PC-3 (cell line): ENCODE measurements around the gene EXOC7. TPM values are rescaled to one million over a fixed set of nuclear protein-coding genes. Genes with fewer than 3 reads are reported as not detected.

Experiments
- ATAC-seq: fragments of 200-7000 bp; cut with Tn5 transposase; 2 replicates; pipeline ENCODE4 v1.9.1; 2020; ENCODE audit warnings: mild to moderate bottlenecking, moderate library complexity
- BruUV-seq: library from RNA; stranded (reverse); fragments of 400-500 nt; replicated peaks from 2 replicates; lab custom pipeline; 2021; lab: Mats Ljungman, UMichigan
- CTCF ChIA-PET: fragments of 300-600 bp; sonication (Branson Sonifier 250); formaldehyde crosslinking; loops from one replicate; lab custom pipeline; 2022; ENCODE audit warnings: antibody characterized with exemption; lab: Charles Lee
- POLR2A ChIA-PET: fragments of 300-600 bp; sonication (Branson Sonifier 250); formaldehyde crosslinking; loops from one replicate; lab custom pipeline; 2022; ENCODE audit warnings: antibody characterized with exemption; ENCODE audit not compliant: unreplicated experiment; lab: Charles Lee
- DNase-seq: peaks from one replicate; pipeline ENCODE4 v3.0.0-alpha.2; 2015
- H2AFZ ChIP-seq: fragments of 300-600 bp; sonication (generic); 2 replicates; pipeline ENCODE4 v1.6.0; 2016; ENCODE audit warnings: antibody characterized with exemption, low read length
- H3F3A ChIP-seq: fragments of 300-600 bp; sonication (generic); one replicate; pipeline ENCODE4 v1.6.0; 2017; ENCODE audit warnings: antibody characterized with exemption, low read length, control low read depth, mild to moderate bottlenecking; ENCODE audit not compliant: unreplicated experiment
- H3K27ac ChIP-seq: fragments of 300-600 bp; sonication (generic); 2 replicates; pipeline ENCODE4 v1.5.1; 2016; ENCODE audit warnings: mild to moderate bottlenecking, low read length
- H3K27me3 ChIP-seq: fragments of 300-600 bp; sonication (generic); 2 replicates; pipeline ENCODE4 v1.6.1; 2016; ENCODE audit warnings: low read length, mixed read lengths
- H3K36me3 ChIP-seq: fragments of 300-600 bp; sonication (generic); 2 replicates; pipeline ENCODE4 v1.6.1; 2016; ENCODE audit warnings: low read depth, mixed run types, low read length, mixed read lengths
- H3K4me1 ChIP-seq: fragments of 300-600 bp; sonication (generic); 2 replicates; pipeline ENCODE4 v1.5.1; 2016; ENCODE audit warnings: low read length; ENCODE audit not compliant: insufficient read depth
- H3K4me2 ChIP-seq: fragments of 300-600 bp; sonication (generic); 2 replicates; pipeline ENCODE4 v1.6.0; 2016; ENCODE audit warnings: low read length
- H3K4me3 ChIP-seq: fragments of 300-600 bp; sonication (generic); 2 replicates; pipeline ENCODE4 v1.5.1; 2016; ENCODE audit warnings: mild to moderate bottlenecking, low read length, mixed read lengths
- H3K79me2 ChIP-seq: fragments of 300-600 bp; sonication (generic); 2 replicates; pipeline ENCODE4 v1.6.1; 2017; ENCODE audit warnings: low read length, mixed read lengths
- H3K9ac ChIP-seq: fragments of 300-600 bp; sonication (generic); 2 replicates; pipeline ENCODE4 v1.6.0; 2016; ENCODE audit warnings: mild to moderate bottlenecking, low read length
- H3K9me2 ChIP-seq: fragments of 300-600 bp; sonication (generic); replicated peaks from 2 replicates; pipeline ENCODE4 v1.6.1; 2016; ENCODE audit warnings: mixed run types, low read length, mixed read lengths
- H3K9me3 ChIP-seq: fragments of 300-600 bp; sonication (generic); 2 replicates; pipeline ENCODE4 v1.6.1; 2016; ENCODE audit warnings: low read length, mixed read lengths
- H4K20me1 ChIP-seq: fragments of 300-600 bp; sonication (generic); 2 replicates; pipeline ENCODE4 v1.6.1; 2016; ENCODE audit warnings: low read length, mixed read lengths
- CTCF ChIP-seq: fragments of 300-600 bp; sonication (generic); conservative IDR thresholded peaks from 2 replicates; pipeline ENCODE4 v1.5.1; 2017; ENCODE audit warnings: antibody characterized with exemption, low read depth, mild to moderate bottlenecking, low read length
- EZH2 ChIP-seq: fragments of 300-600 bp; sonication (generic); IDR thresholded peaks from one replicate; pipeline ENCODE4 v1.6.1; 2017; ENCODE audit warnings: antibody characterized with exemption, mild to moderate bottlenecking, low read length; ENCODE audit not compliant: unreplicated experiment
- EZH2phosphoT487 ChIP-seq: fragments of 300-600 bp; sonication (generic); IDR thresholded peaks from 2 replicates; pipeline ENCODE4 v1.6.1; 2018; ENCODE audit warnings: mild to moderate bottlenecking, antibody characterized with exemption, low read length, borderline replicate concordance
- intact Hi-C: fragments of 100-400 bp; cut with micrococcal nuclease; formaldehyde crosslinking; loops from 2 replicates; pipeline ENCODE4 v1.9.0; 2023
- microRNA-seq: library from miRNA; unstranded; fragments of <30 nt; microRNA quantifications from one replicate; pipeline ENCODE4 v1.1.0, GENCODE V29; 2020; ENCODE audit not compliant: unreplicated experiment
- total RNA-seq: library from RNA; depleted of rRNA; stranded (reverse); fragments of >200 nt; gene quantifications from 2 replicates; pipeline ENCODE4 v1.2.3, GENCODE V29; 2014; rRNA removed

The EXOC7 gene
- total RNA-seq, 1 experiment from 2014 or later: 153 TPM

GRCh38 chr17:76033139-76033538 lies 70.4 kb downstream of the EXOC7 start:
- H3K27me3 ChIP-seq: no peaks in the 10 kb centered on the region
- no peak overlapping the region for H2AFZ ChIP-seq
- H3K4me1 ChIP-seq: no peaks in the 10 kb centered on the region
- no peak overlapping the region for H3K4me2 ChIP-seq
- H3K79me2 ChIP-seq: no peaks in the 10 kb centered on the region
- POLR2A ChIA-PET: no interaction called here
- DNase-seq (no peak), ATAC-seq (no peak)
- H3K4me3 ChIP-seq: no peak overlapping the region
- H3K9me2 ChIP-seq: no peaks in the 10 kb centered on the region
- no peak for TF ChIP-seq EZH2phosphoT487
- BruUV-seq: no TSS peak
- H3K27ac ChIP-seq: no peak overlapping the region
- H3K9ac ChIP-seq: no peak overlapping the region
- H4K20me1 ChIP-seq: no peaks in the 10 kb centered on the region
- CTCF ChIA-PET: interaction anchor here (1.2 kb wide), 1 partner anchor 19 kb away, joined by 4 read pairs; no protein-coding TSS in a partner anchor
- no peaks in the 10 kb centered on the region for H3K9me3 ChIP-seq
- no peaks in the 10 kb centered on the region for H3F3A ChIP-seq
- intact Hi-C loops: no loop called here
- no peaks in the 10 kb centered on the region for H3K36me3 ChIP-seq

DNA sequence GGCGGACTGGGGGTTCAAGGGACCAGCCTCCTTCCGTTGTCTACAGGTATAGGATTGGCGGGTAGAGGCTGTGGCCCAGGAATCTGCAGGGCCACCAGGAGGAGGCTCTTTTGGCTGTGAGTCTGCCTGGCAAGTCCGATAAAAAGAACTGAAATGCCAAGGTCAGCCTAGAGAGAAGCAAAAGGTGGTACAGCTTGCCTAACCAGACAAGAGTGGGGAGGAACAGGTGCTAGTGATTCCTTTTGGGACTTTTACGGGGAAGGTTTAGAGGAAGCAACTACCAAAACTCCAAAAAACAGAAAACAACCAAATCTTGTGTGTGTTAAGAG lies 70.8 kb downstream of the EXOC7 start:
- Histone ChIP-seq H4K20me1 (no peaks in the 10 kb centered on the region), H3K27me3 (no peaks in the 10 kb centered on the region), H3K9me2 (no peaks in the 10 kb centered on the region), H3K79me2 (no peaks in the 10 kb centered on the region), H3K27ac (no peak overlapping the region), H3K4me2 (no peak overlapping the region), H3K36me3 (no peaks in the 10 kb centered on the region), H3K4me3 (no peak overlapping the region), H3K4me1 (peaks cover under 1% of the 10 kb centered on the region), H3K9ac (no peak overlapping the region), H2AFZ (no peak overlapping the region), H3F3A (no peaks in the 10 kb centered on the region), H3K9me3 (no peaks in the 10 kb centered on the region)
- intact Hi-C loops: no loop called here
- ChIA-PET CTCF (interaction anchor here (1.2 kb wide), 1 partner anchor 18 kb away, joined by 4 read pairs; no protein-coding TSS in a partner anchor), POLR2A (no interaction called here)
- TF ChIP-seq EZH2 (no peak), CTCF (no peak), EZH2phosphoT487 (no peak)
- no TSS peak for BruUV-seq
- DNase-seq (no peak), ATAC-seq (no peak)

GRCh38 chr17:76032073-76032779 lies 71.4 kb downstream of the EXOC7 start:
- intact Hi-C loops: no loop called here
- no TSS peak for BruUV-seq
- no peaks in the 10 kb centered on the region for H3K9me2 ChIP-seq

More at GRCh38 chr17:76032073-76032779, 71.4 kb downstream of the EXOC7 start:
- Histone ChIP-seq H3K4me2 (no peak overlapping the region), H3K79me2 (peaks cover under 1% of the 10 kb centered on the region; the same call in 1 of the 2 replicates), H3K9ac (no peak overlapping the region), H3K27ac (no peak overlapping the region), H3K27me3 (no peaks in the 10 kb centered on the region), H2AFZ (no peak overlapping the region), H4K20me1 (no peaks in the 10 kb centered on the region), H3K36me3 (no peaks in the 10 kb centered on the region), H3K4me3 (no peak overlapping the region), H3K4me1 (peaks cover 6% of the 10 kb centered on the region), H3K9me3 (no peaks in the 10 kb centered on the region), H3F3A (no peaks in the 10 kb centered on the region)
- TF ChIP-seq EZH2phosphoT487 (no peak), EZH2 (no peak), CTCF (peak; percentile 45)
- CTCF ChIA-PET: interaction anchor here (1.2 kb wide), 1 partner anchor 18 kb away, joined by 4 read pairs; no protein-coding TSS in a partner anchor
- peak; percentile 19 for DNase-seq
- ATAC-seq: peak; percentile 10; the same call in 1 of the 2 replicates
- POLR2A ChIA-PET: no interaction called here

Small RNA genes lying within 50 kb of the gene (microRNA-seq; reads per million reads assigned to microRNA genes)
- gene MIR6868: 3.5 reads per million, percentile 12 among the genes with 10 or more reads in this experiment

Other genes with a start within 250 kb of the EXOC7 start
- 49.7 and 51.8 TPM in 2 replicates for gene WBP2, start 248.5 kb downstream of the EXOC7 start, total RNA-seq
- gene TRIM47, start 225.2 kb downstream of the EXOC7 start, total RNA-seq: 73.7 and 109 TPM in 2 replicates
- 32.3 and 48.9 TPM in 2 replicates for gene TRIM65, start 206.8 kb downstream of the EXOC7 start, total RNA-seq
- 74.5 and 124 TPM in 2 replicates for gene MRPL38, start 198.9 kb downstream of the EXOC7 start, total RNA-seq
- gene FBF1, start 162.7 kb downstream of the EXOC7 start, total RNA-seq: 35.3 and 39.2 TPM in 2 replicates
- 63.2 and 74.9 TPM in 2 replicates for gene ACOX1, start 124.6 kb downstream of the EXOC7 start, total RNA-seq
- gene TEN1, start 124.5 kb downstream of the EXOC7 start, total RNA-seq: 58.3 and 62.4 TPM in 2 replicates
- gene CDK3, start 102.9 kb downstream of the EXOC7 start, total RNA-seq: 4.3 and 8.5 TPM in 2 replicates
- gene EVPL, start 76.5 kb downstream of the EXOC7 start, total RNA-seq: 38.8 and 48.3 TPM in 2 replicates
- gene SRP68, start 31.3 kb downstream of the EXOC7 start, total RNA-seq: 60.8 and 71.4 TPM in 2 replicates
- gene GALR2, start 29.0 kb downstream of the EXOC7 start, total RNA-seq: 0.69 and 2.2 TPM in 2 replicates
- gene ZACN, start 24.6 kb downstream of the EXOC7 start, total RNA-seq: 0.11 TPM in 1 of 2 replicates, not detected in the other
- 0.26 and 0.69 TPM in 2 replicates for gene FOXJ1, start 37.5 kb upstream of the EXOC7 start, total RNA-seq
- 7.3 and 7.4 TPM in 2 replicates for gene RNF157, start 136.7 kb upstream of the EXOC7 start, total RNA-seq
- 59.5 and 63.5 TPM in 2 replicates for gene UBALD2, start 161.6 kb upstream of the EXOC7 start, total RNA-seq
- gene QRICH2, start 204.5 kb upstream of the EXOC7 start, total RNA-seq: 2.2 and 5.7 TPM in 2 replicates